HUES48 (cell line): ENCODE measurements around the gene ZNF764.

Source experiments
- H3K27ac ChIP-seq: one replicate; pipeline ENCODE4 v1.7.0; 2013; ENCODE audit warnings: low read depth, low read length, inconsistent platforms
- H3K27me3 ChIP-seq: 2 replicates; pipeline ENCODE4 v1.6.1; 2013; ENCODE audit warnings: mild to moderate bottlenecking, low read length; ENCODE audit not compliant: control insufficient read depth, insufficient read depth
- H3K36me3 ChIP-seq: 2 replicates; pipeline ENCODE4 v1.6.1; 2013; ENCODE audit warnings: low read length; ENCODE audit not compliant: control insufficient read depth, insufficient read depth
- H3K4me1 ChIP-seq: 2 replicates; pipeline ENCODE4 v1.6.1; 2013; ENCODE audit warnings: mild to moderate bottlenecking, low read length; ENCODE audit not compliant: control insufficient read depth, insufficient read depth
- H3K4me3 ChIP-seq: 2 replicates; pipeline ENCODE4 v1.5.1; 2013; ENCODE audit warnings: mild to moderate bottlenecking, low read depth, low read length
- H3K9ac ChIP-seq: 2 replicates; pipeline ENCODE4 v1.6.1; 2013; ENCODE audit warnings: mild to moderate bottlenecking, low read depth, low read length, moderate library complexity
- H3K9me3 ChIP-seq: 2 replicates; pipeline ENCODE4 v1.6.1; 2013; ENCODE audit warnings: low read length; ENCODE audit not compliant: control insufficient read depth, insufficient read depth

The ZNF764 gene

DNA sequence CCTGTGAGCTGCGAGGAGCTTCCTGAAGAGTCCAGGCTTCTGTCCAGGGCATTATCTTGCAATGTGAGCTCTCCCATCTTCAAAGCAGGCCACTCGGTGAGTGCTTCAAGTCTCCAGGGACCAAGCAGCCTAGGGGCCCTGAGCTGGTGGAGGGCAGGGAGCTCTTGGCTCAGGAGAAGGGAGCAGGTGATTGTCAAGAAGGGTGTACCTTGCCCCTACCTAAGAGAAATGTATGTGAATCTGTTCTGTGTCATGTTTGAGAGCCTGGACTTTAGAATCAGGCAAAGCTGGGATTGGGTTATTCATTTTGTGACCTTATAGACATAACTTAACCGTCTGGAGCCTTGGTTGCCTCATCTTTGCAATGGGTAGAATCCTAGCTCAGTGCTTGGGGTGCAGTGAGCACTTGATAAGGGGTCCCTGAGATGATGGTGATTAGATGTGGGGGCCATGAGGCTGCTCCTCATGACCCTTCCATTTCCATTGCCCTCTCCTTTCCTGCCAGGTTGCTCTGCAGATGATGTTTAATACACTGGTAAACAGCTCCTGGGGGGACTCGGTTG is 47.7 kb downstream of the ZNF764 start:
- Histone ChIP-seq H3K9me3 (no peaks in the 10 kb centered on the region), H3K27ac (no peak overlapping the region), H3K4me1 (no peaks in the 10 kb centered on the region), H3K4me3 (no peak overlapping the region), H3K27me3 (no peaks in the 10 kb centered on the region), H3K36me3 (no peaks in the 10 kb centered on the region), H3K9ac (no peak overlapping the region)

DNA sequence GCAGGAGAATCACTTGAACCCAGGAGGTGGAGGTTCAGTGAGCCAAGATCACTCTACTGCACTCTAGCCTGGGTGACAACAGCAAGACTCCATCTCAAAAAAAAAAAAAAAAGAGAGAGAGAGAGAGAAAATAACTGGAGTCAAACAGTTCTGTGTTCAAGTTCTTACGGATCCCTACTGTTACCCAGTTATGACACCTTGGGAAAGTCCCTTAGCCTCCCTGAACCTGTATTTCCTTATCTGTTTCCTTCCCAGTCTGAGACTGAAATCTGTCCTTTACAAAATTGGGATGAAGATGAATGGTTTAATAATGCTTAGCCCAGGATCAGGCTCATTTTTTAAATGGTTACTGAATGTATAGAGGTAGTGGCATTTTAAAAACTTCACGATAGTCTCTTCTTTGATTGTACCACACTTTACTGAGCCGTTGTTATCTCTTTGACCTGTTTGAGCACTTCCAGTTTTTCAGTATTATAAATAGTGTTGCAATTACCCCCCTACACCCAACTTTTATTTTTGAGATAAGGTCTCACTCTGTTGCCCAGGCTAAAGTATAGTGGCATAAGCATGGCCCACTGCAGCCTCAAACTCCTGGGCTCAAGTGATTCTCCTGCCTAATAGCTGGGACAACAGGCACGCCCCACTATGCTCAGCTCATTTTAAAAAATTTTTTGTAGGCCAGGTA is 49.0 kb downstream of the ZNF764 start:
- Histone ChIP-seq H3K27me3 (no peaks in the 10 kb centered on the region), H3K27ac (no peak overlapping the region), H3K4me3 (no peak overlapping the region), H3K9ac (no peak overlapping the region), H3K4me1 (no peaks in the 10 kb centered on the region), H3K36me3 (no peaks in the 10 kb centered on the region), H3K9me3 (no peaks in the 10 kb centered on the region)
